Psoas muscle (tissue), 8 donors: Measurements from ENCODE around the gene SYT5. TPM values are rescaled to one million over a fixed set of nuclear protein-coding genes. Genes with fewer than 3 reads are reported as not detected.

Source experiments
- ATAC-seq, 4 donors: fragments of 200-7000 bp; cut with Tn5 transposase; one replicate each; pipeline ENCODE4 v1.9.1; 2020; ENCODE audit warnings: moderate library complexity in 3 of 4, mild to moderate bottlenecking in 2 of 4
- DNase-seq, 2 donors: peaks; one replicate each; pipeline ENCODE4 v3.0.0-alpha.2; 2020
- H3K27ac ChIP-seq: fragments of 200-600 bp; one replicate; pipeline ENCODE4 v1.8.0; 2022
- H3K27me3 ChIP-seq, 3 donors: fragments of 200-600 bp in 1 of 3; one replicate each; pipeline versions ENCODE4 v1.6.1 to v1.8.0; 2013 to 2022; ENCODE audit warnings: low read length in 2 of 3, mild to moderate bottlenecking in 2 of 3, moderate library complexity in 1 of 3; ENCODE audit not compliant: insufficient read depth in 3 of 3
- H3K36me3 ChIP-seq, 2 donors: fragments of 200-600 bp in 1 of 2; one replicate each; pipeline versions ENCODE4 v1.6.1 to v1.8.0; 2013 to 2022; ENCODE audit warnings: low read depth in 1 of 2, mild to moderate bottlenecking in 1 of 2, moderate library complexity in 1 of 2; ENCODE audit not compliant: insufficient read depth in 1 of 2
- H3K4me1 ChIP-seq: fragments of 200-600 bp; one replicate; pipeline ENCODE4 v1.8.0; 2022
- H3K4me3 ChIP-seq: fragments of 200-600 bp; one replicate; pipeline ENCODE4 v1.8.0; 2022; ENCODE audit warnings: mild to moderate bottlenecking
- H3K9me3 ChIP-seq: fragments of 200-600 bp; one replicate; pipeline ENCODE4 v1.8.0; 2022
- CTCF ChIP-seq: fragments of 200-600 bp; IDR thresholded peaks from one replicate; pipeline ENCODE4 v1.8.0; 2022; ENCODE audit warnings: antibody characterized with exemption
- WGBS, 3 donors: extraction: QIAGEN DNeasy Blood & Tissue Kit; methylation state at CpG; one replicate each; pipeline versions ENCODE4 v1.1.6 to v1.1.7; 2013; 5-methylcytosine and 5-hydroxymethylcytosine counted together
- intact Hi-C, 2 donors: fragments of 100-400 bp; cut with DNase I; formaldehyde crosslinking; loops; one replicate each; pipeline versions ENCODE4 v1.11.0 to v1.14.2; 2022
- polyA plus RNA-seq, 3 donors: library from polyadenylated mRNA; stranded (reverse); fragments of 200-250 nt; gene quantifications; one replicate each; pipeline ENCODE4 v1.2.3, GENCODE V29; 2013
- total RNA-seq, 4 donors: library from RNA; stranded (reverse); fragmentation: NEBNext Ultra II Directional in 2 of 4; extraction: Animal tissue kit (Norgen Biotek cat#: 25700) in 2 of 4; gene quantifications; one replicate each; pipeline versions ENCODE4 v1.2.1 to v1.2.4, GENCODE V29; 2021 to 2023
- donor health status: healthy with polysubstance abuse.
- donor health status: DM: no; HTN: no; CAD: no; lungs with moderate emphysema.
- donor health status: Bipolar disorder and iron deficiency.
- donor health status: healthy.
- donor health status: DM: yes; HTN: yes; CAD: no.
- donor health status: DM: no; HTN: no; CAD: no.
- donor health status: DM: no; HTN: no; CAD: no.
- donor health status: DM: yes; HTN: yes; CAD: no.

The SYT5 gene
- total and polyA plus RNA-seq, 7 donors: 0.03 to 0.13 TPM; not detected in 5

GRCh38 chr19:55216461-55217198 is 36.5 kb upstream of the SYT5 start:
- Histone ChIP-seq H3K4me1 (no peaks in the 10 kb centered on the region), H3K27me3 (peaks cover 0 to 17% (median 5%) of the 10 kb centered on the region in 3 donors), H3K9me3 (peaks cover 2% of the 10 kb centered on the region), H3K36me3 (no peaks in the 10 kb centered on the region), H3K27ac (no peak overlapping the region), H3K4me3 (peak overlapping the region; percentile 58)
- intact Hi-C loops: no loop called here
- 4 to 7% (median 5%) methylated on average over 31 to 36 of the region's 36 CpGs for WGBS, 3 donors
- DNase-seq (peak; percentile 79 to 87), ATAC-seq (peak; percentile 63 to 83 (median 82))
- TF ChIP-seq CTCF: no peak

- WGBS, 3 donors: 67 to 73% (median 72%) methylated on average over 7 of the region's 7 CpGs
- Histone ChIP-seq H3K4me3 (no peak overlapping the region), H3K27ac (no peak overlapping the region), H3K36me3 (no peaks in the 10 kb centered on the region), H3K27me3 (peaks cover 0 to 24% (median 5%) of the 10 kb centered on the region in 3 donors), H3K4me1 (no peaks in the 10 kb centered on the region), H3K9me3 (no peaks in the 10 kb centered on the region)
- DNase-seq: no peak
- no peak for ATAC-seq
- TF ChIP-seq CTCF: no peak
- intact Hi-C loops: no loop called here
These were observed 33.5 kb upstream of the SYT5 start for GRCh38 chr19:55213547-55213946.

- intact Hi-C loops: no loop called here
- H3K4me3 ChIP-seq: no peak overlapping the region
- TF ChIP-seq CTCF: no peak
- H3K27me3 ChIP-seq: peaks cover 0 to 24% (median 5%) of the 10 kb centered on the region in 3 donors
- DNase-seq: no peak
- no peak for ATAC-seq
- no peaks in the 10 kb centered on the region for H3K36me3 ChIP-seq
- H3K9me3 ChIP-seq: no peaks in the 10 kb centered on the region
- no peak overlapping the region for H3K27ac ChIP-seq
- no peaks in the 10 kb centered on the region for H3K4me1 ChIP-seq
- WGBS, 3 donors: 76 to 84% (median 81%) methylated on average over 3 of the region's 3 CpGs
These were observed 32.4 kb upstream of the SYT5 start for GRCh38 chr19:55212447-55212846.

- Histone ChIP-seq H3K27me3 (peaks cover 0 to 48% (median 3%) of the 10 kb centered on the region in 3 donors), H3K36me3 (no peaks in the 10 kb centered on the region), H3K4me1 (peaks cover 4% of the 10 kb centered on the region), H3K27ac (no peak overlapping the region), H3K9me3 (no peaks in the 10 kb centered on the region), H3K4me3 (no peak overlapping the region)
- intact Hi-C loops: no loop called here
- no peak for TF ChIP-seq CTCF
- ATAC-seq: peak; percentile 49 to 69 (median 52)
- no peak for DNase-seq
- WGBS, 3 donors: 58 to 69% (median 65%) methylated on average over 17 of the region's 17 CpGs
These were observed 29.8 kb upstream of the SYT5 start for GRCh38 chr19:55209693-55210472.
